Stimulated activated CD8-positive, alpha-beta memory T cell treated with anti-CD3 and anti-CD28 coated beads, Interleukin-15, amount 100 ng/mL, for 1 hour (primary cell): ENCODE results near the gene SLC17A8.
"Not testable (repeated sequence)": the region's sequence is repeated elsewhere in the genome, so short reads cannot be mapped to it uniquely, and the experiment has no call there.

Experiments used
- DNase-seq: peaks from one replicate; pipeline ENCODE4 v3.0.0-alpha.2; 2020; ENCODE audit warnings: low read depth

SLC17A8 gene

GRCh38 chr12:100356644-100357223, at the start of gene SLC17A8:
SLC17A8 (plus strand) TSS chr12:100357074; CDS start chr12:100357392, 318 bp downstream.
- no peak for DNase-seq

DNA sequence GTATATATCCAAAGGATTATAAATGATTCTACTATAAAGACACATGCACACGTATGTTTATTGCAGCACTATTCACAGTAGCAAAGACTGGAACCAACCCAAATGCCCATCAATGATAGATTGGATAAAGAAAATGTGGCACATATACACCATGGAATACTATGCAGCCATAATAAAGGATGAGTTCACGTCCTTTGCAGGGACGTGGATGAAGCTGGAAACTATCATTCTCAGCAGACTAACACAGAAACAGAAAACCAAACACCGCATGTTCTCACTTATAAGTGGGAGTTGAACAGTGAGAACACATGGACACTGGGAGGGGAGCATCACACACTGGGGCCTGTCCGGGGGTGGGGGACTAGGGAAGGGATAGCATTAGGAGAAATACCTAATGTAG, 48.7 kb upstream of the SLC17A8 start:
- not testable (repeated sequence) for DNase-seq

DNA sequence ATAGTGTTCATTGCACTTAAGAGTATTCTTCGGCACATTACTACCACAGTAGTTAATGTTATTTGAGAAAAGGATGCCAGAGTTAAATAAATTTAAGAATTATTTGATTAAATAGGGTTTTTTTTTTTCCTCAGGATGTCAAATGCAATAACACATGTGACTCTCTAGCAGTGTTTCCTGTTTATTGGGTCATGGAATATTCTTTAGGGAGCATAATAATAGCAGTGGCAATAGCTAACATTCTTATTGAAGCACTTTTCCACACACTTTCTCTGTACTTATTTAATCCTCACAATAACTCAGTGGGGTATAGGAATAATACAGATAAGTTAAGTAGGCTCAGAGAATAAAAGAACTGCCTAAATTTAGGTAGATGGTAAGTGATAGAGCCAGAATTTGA, 45.6 kb upstream of the SLC17A8 start:
- no peak for DNase-seq

DNA sequence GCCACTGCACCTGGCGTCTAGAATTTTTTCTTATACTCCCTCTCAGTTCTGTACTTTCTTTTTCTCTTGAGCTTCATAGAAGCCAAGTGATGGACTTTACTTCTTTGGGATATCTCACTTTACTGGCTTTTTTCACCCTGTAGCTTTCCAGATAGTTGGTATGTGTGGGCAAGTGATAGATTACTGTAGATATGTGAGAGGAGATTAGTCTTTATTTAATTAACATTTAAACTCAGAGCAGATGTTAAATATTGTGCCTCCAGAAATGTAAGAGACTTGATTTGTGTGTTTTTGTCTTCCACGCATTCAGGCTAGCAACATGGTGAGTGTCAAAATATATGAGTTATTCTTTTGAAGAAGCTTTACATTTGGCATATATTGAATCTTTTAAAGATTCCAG, 39.5 kb upstream of the SLC17A8 start:
- no peak for DNase-seq

DNA sequence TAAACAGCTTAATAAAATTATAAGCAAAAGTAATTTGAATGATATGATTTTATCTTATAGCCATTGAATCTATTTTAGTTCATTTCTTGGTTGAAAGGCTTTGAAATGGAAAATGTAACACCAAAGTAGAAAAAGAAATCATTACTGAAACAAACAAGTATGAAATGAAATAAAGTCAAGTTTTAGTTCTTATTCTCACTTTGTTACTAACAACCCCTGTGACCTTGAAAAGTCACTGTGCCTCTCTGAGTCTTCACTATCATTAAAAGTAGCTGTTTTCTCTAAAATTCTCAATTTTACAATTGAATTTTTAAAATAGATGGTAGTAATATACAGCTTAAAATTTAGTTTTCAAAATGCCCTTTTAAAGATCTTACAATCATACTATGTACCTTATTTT, 32.4 kb upstream of the SLC17A8 start:
- no peak for DNase-seq

- DNase-seq: no peak
Measured at GRCh38 chr12:100326208-100326607, 30.7 kb upstream of the SLC17A8 start.

DNA sequence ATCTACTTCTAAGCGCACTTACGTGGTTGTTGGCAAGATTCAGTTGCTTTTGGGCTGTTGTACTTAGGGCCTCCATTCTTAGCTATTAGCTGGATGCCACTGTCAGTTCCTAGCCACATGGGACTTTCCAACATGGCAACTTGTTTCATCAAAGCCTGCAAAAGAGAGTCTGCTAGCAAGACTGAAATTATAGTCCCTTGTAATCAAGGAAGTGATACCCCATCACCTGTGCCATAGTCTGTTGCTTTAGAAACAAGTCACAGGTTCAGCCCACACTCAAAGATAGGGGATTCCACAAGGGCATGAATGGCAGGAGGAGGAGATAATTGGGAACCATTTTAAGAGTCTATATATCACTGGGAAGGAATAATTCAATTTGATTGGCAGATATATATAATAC, 27.1 kb upstream of the SLC17A8 start:
- DNase-seq: no peak

GRCh38 chr12:100331871-100332270, 25.0 kb upstream of the SLC17A8 start:
- DNase-seq: no peak

GRCh38 chr12:100332852-100333251, 24.0 kb upstream of the SLC17A8 start:
- DNase-seq: no peak

- DNase-seq: no peak
Measured at GRCh38 chr12:100337299-100337698, 19.6 kb upstream of the SLC17A8 start.

DNA sequence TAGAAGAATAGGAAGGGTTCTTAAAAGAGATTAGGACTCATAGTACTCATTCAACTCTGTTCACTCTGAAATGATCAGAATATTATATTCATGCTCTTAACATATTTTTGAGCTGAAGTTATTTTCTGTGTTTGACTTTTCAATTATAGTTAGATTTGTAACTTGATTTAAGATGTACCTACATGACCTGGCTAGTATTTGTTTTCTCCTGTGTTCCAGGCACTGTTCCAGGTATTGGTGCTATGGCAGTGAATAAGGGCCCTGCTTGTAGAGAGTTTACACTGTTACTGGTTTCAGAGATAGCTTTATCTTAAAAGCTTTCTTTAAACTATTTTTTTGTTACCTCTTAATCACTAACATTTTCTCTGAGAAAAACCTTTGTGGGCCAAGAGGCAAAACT, 19.1 kb upstream of the SLC17A8 start:
- DNase-seq: no peak

DNA sequence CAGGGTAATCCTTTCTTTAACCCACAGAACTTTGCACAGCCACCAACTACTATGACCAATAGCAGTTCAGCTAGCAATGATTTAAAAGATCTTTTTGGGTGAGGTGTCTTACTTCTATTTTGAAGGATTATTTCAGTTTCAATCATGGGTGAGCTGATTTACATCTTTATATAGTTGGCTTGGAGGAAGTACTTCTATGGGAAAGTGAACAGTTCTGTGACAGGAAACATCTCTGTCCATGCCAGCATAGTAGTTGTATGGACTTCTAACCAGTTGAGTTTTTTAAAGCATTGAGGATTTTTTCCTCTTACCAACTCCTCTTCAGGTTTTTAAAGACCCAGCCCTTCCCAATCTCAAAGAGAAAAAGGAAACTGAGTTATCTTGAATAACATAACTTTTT, 17.8 kb upstream of the SLC17A8 start:
- no peak for DNase-seq

- DNase-seq: not testable (repeated sequence)
Measured at GRCh38 chr12:100342897-100343296, 14.0 kb upstream of the SLC17A8 start.

GRCh38 chr12:100344351-100344750, 12.5 kb upstream of the SLC17A8 start:
- DNase-seq: not testable (repeated sequence)

DNA sequence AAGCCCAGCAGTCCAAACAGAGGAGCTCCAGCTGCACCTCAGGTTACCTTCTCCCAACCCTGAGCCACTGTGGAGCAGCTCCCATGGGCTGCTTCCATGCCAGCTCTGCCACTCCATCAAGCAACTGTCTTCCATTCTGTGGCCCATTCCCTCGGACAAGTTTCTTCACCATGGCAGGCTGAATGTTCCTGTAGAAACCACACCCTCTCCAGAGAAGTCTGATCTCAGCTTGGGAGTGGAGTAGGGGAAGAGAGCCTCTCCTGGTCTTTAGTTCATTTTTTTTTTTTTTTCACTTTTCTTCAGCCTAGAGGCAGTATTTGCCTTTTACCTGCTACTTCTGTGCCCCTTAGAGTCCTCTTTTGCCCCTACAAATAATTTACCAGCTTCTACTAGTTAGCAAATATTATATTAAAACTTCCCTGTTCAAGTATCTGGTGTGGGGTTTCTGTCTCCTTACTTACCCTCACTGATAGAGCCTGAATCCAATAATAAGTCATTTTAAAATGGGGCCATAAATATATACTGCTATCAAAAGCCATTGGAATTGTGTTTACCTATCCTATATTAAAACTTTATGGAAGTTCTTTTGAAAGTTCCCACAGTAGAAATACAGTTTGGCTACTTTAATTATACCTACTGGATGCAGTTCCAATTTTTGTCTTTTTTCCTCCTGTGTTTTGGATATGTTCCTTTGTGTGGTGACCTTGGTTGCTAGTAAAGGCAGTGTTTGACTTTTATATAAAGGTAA, 11.7 kb upstream of the SLC17A8 start:
- no peak for DNase-seq

DNA sequence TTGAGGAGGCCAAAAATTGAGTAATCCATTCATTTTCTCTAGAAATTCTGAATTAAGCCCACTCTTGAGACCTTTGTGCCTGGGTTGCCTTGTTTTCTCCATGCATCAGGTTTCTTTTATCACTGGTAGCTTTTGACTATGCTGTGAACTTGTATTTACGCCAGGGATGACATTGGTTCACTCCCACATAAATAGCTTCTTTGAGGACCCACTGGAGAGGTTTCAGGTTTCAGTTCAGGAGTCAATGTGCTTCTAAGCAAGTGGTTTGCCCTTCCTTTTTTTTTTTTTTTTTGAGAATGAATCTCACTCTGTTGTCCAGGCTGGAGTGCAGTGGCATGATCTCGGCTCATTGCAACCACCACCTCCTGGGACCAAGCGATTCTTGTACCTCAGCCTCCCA, 10.2 kb upstream of the SLC17A8 start:
- no peak for DNase-seq

GRCh38 chr12:100348657-100349454, 8.0 kb upstream of the SLC17A8 start:
- no peak for DNase-seq

GRCh38 chr12:100359248-100359647, 2.4 kb downstream of the SLC17A8 start:
- DNase-seq: no peak

- DNase-seq: no peak
Measured at GRCh38 chr12:100359822-100360221, 2.9 kb downstream of the SLC17A8 start.

DNA sequence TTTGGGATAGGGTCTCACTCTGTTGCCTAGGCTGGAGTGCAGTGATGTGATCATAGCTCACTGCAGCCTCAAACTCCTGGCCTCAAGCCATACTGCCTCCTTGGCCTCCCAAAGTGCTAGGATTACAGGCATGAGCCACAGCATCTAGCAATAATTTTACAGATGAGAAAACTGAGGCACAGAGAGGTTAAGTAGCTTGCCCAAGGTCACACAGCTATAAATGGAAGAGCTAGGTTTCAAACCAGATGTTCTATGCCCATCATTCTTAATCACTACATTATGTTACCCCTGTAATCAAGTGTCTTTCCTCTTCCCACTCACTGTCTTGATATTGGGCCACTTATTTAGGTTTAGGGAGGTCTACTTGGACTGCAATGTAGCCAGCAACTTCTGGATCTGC, 3.6 kb downstream of the SLC17A8 start:
- DNase-seq: no peak

GRCh38 chr12:100364324-100364723, 7.5 kb downstream of the SLC17A8 start:
- DNase-seq: no peak

GRCh38 chr12:100365411-100365810, 8.5 kb downstream of the SLC17A8 start:
- no peak for DNase-seq

GRCh38 chr12:100368066-100368465, 11.2 kb downstream of the SLC17A8 start:
- no peak for DNase-seq
